Caco-2 (cell line): ENCODE results near the gene FHOD3. TPM values are rescaled to one million over a fixed set of nuclear protein-coding genes. Genes with fewer than 3 reads are reported as not detected.

ENCODE experiments used
- BruUV-seq: library from RNA; stranded (reverse); fragments of 400-500 nt; replicated peaks from 2 replicates; lab custom pipeline; 2021; lab: Mats Ljungman, UMichigan
- CTCF ChIA-PET: fragments of 300-600 bp; sonication (Branson Sonifier 250); formaldehyde crosslinking; loops from one replicate; lab custom pipeline; 2022; ENCODE audit warnings: antibody characterized with exemption; lab: Charles Lee
- POLR2A ChIA-PET: fragments of 300-600 bp; sonication (Branson Sonifier 250); formaldehyde crosslinking; loops from one replicate; lab custom pipeline; 2022; ENCODE audit warnings: antibody characterized with exemption; lab: Charles Lee
- DNase-seq, 2 experiments: peaks; one replicate each; pipeline versions ENCODE4 v3.0.0 to v3.0.0-alpha.2; 2020 to 2022
- H3K27me3 ChIP-seq: replicated peaks from 2 replicates; pipeline ENCODE4 v1.6.0; 2011; ENCODE audit warnings: low read length; ENCODE audit not compliant: control insufficient read depth, insufficient read depth
- H3K36me3 ChIP-seq: 2 replicates; pipeline ENCODE4 v1.5.1; 2011; ENCODE audit warnings: low read length; ENCODE audit not compliant: control insufficient read depth, insufficient read depth
- H3K4me1 ChIP-seq: fragments of 250-450 bp; sonication (Bioruptor Pico); 2 replicates; pipeline ENCODE4 v1.5.1; 2020; ENCODE audit warnings: mild to moderate bottlenecking
- H3K4me3 ChIP-seq: 2 replicates; pipeline ENCODE4 v1.5.1; 2011; ENCODE audit warnings: low read depth, mild to moderate bottlenecking, control low read depth, low read length
- H3K9me3 ChIP-seq: fragments of 250-450 bp; sonication (Bioruptor Pico); 2 replicates; pipeline ENCODE4 v1.5.1; 2020; ENCODE audit warnings: mild to moderate bottlenecking, moderate library complexity
- H3K27ac Mint-ChIP-seq: one replicate; pipeline ENCODE4 v1.8.0; 2022; ENCODE audit warnings: mixed read lengths; ENCODE audit not compliant: unreplicated experiment
- H3K27me3 Mint-ChIP-seq: one replicate; pipeline ENCODE4 v1.8.0; 2022; ENCODE audit warnings: mixed read lengths; ENCODE audit not compliant: insufficient read depth, unreplicated experiment
- H3K36me3 Mint-ChIP-seq: one replicate; pipeline ENCODE4 v1.8.0; 2022; ENCODE audit warnings: mild to moderate bottlenecking, mixed read lengths; ENCODE audit not compliant: insufficient read depth, unreplicated experiment
- H3K4me1 Mint-ChIP-seq: one replicate; pipeline ENCODE4 v1.8.0; 2022; ENCODE audit warnings: low read depth, mixed read lengths; ENCODE audit not compliant: unreplicated experiment
- H3K4me3 Mint-ChIP-seq: one replicate; pipeline ENCODE4 v1.8.0; 2022; ENCODE audit warnings: mild to moderate bottlenecking, moderate library complexity, mixed read lengths; ENCODE audit not compliant: unreplicated experiment
- H3K9me3 Mint-ChIP-seq: one replicate; pipeline ENCODE4 v1.8.0; 2022; ENCODE audit warnings: mixed read lengths; ENCODE audit not compliant: unreplicated experiment
- intact Hi-C: fragments of 100-400 bp; cut with micrococcal nuclease; formaldehyde crosslinking; loops from one replicate; pipeline ENCODE4 v1.10.0; 2022; ENCODE audit not compliant: unreplicated experiment
- total RNA-seq: library from RNA; stranded (reverse); gene quantifications from 2 replicates; pipeline ENCODE4 v1.2.3, GENCODE V29; 2022
- TF ChIP-seq, protein P1 (sequence below), 2 experiments: fragments of 200-600 bp in 1 of 2; IDR thresholded peaks; 1 replicate in 1 of 2; 2 replicates in 1 of 2; pipeline versions ENCODE4 v1.5.1 to v1.8.0; 2011 to 2022; ENCODE audit warnings: antibody characterized with exemption in 1 of 2, control low read depth in 1 of 2, inconsistent platforms in 1 of 2, low read depth in 1 of 2, low read length in 1 of 2, mild to moderate bottlenecking in 1 of 2, moderate library complexity in 1 of 2; ENCODE audit not compliant: insufficient read depth in 1 of 2, severe bottlenecking in 1 of 2, unreplicated experiment in 1 of 2

The FHOD3 gene
- total RNA-seq, 1 experiment from 2014 or later = not detected

DNA sequence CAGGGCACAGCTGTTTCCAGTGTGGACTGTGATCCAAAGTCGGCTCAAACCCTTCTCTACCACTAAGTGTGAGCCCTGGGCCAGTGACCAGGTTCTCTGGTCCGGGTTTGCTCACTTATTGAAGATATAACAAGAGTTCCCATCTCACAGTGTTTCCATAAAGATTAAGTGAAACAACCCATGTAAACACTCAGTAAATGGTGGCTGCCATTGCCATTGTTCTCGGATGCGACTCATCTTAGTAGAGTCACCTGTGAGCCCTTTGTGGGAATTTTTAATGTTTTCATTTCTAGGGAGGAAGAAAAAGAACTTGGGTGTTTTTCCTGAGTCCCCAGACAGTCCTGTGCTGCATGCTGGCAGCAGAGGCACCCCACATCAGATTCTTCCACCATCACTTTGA, 477.9 kb downstream of the FHOD3 start:
- no peaks in the 10 kb centered on the region for H3K27me3 Mint-ChIP-seq

DNA sequence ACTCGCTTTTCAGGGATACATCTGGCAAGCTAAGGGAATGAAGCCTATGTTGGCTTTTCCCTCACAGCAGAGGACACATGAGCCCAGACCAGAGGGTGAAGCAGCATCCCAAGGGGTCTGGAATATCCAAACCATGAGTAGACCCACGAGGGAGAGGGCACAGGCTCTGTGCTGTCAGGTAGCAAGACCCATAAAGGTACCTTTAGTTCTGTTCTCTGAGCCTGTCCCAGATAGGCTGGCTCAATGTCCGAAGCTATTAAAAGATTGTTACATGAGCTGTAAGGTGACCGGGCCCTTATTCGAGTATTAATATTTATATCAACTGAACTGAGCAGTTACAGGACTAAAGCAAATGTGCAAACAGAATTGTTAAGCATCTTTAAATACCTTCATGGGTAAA, 479.1 kb downstream of the FHOD3 start:
- Mint-ChIP-seq H3K4me3 (no peak overlapping the region), H3K27ac (no peak overlapping the region), H3K27me3 (no peaks in the 10 kb centered on the region), H3K36me3 (no peaks in the 10 kb centered on the region), H3K9me3 (no peaks in the 10 kb centered on the region), H3K4me1 (no peaks in the 10 kb centered on the region)
- TF ChIP-seq, protein P1, sequence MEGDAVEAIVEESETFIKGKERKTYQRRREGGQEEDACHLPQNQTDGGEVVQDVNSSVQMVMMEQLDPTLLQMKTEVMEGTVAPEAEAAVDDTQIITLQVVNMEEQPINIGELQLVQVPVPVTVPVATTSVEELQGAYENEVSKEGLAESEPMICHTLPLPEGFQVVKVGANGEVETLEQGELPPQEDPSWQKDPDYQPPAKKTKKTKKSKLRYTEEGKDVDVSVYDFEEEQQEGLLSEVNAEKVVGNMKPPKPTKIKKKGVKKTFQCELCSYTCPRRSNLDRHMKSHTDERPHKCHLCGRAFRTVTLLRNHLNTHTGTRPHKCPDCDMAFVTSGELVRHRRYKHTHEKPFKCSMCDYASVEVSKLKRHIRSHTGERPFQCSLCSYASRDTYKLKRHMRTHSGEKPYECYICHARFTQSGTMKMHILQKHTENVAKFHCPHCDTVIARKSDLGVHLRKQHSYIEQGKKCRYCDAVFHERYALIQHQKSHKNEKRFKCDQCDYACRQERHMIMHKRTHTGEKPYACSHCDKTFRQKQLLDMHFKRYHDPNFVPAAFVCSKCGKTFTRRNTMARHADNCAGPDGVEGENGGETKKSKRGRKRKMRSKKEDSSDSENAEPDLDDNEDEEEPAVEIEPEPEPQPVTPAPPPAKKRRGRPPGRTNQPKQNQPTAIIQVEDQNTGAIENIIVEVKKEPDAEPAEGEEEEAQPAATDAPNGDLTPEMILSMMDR (IDR thresholded peaks at IDR 0.05; ENCODE audit: insufficient read depth in 1 of 2, low read depth in 1 of 2, low read length in 1 of 2, severe bottlenecking in 1 of 2, unreplicated experiment in 1 of 2) = no peak
- no peak for DNase-seq
- H3K4me1 ChIP-seq = no peaks in the 10 kb centered on the region
- H3K4me3 ChIP-seq = no peak overlapping the region
- intact Hi-C loops = no loop called here
- ChIA-PET CTCF (interaction anchor here (0.6 kb wide), 1 partner anchor 30 kb away, joined by 5 read pairs; no protein-coding TSS in a partner anchor), POLR2A (no interaction called here)
- H3K27me3 ChIP-seq = no peaks in the 10 kb centered on the region
- no TSS peak for BruUV-seq
- no peaks in the 10 kb centered on the region for H3K9me3 ChIP-seq
- no peaks in the 10 kb centered on the region for H3K36me3 ChIP-seq

More for the DNA sequence above, 477.9 kb downstream of the FHOD3 start:
- H3K36me3 Mint-ChIP-seq = no peaks in the 10 kb centered on the region
- no peaks in the 10 kb centered on the region for H3K9me3 Mint-ChIP-seq
- POLR2A ChIA-PET = no interaction called here
- no peak overlapping the region for H3K4me3 Mint-ChIP-seq
- TF ChIP-seq, protein P1 (IDR thresholded peaks at IDR 0.05; ENCODE audit: insufficient read depth in 1 of 2, low read depth in 1 of 2, low read length in 1 of 2, severe bottlenecking in 1 of 2, unreplicated experiment in 1 of 2) = no peak
- H3K9me3 ChIP-seq = no peaks in the 10 kb centered on the region
- H3K4me1 Mint-ChIP-seq = no peaks in the 10 kb centered on the region
- H3K27ac Mint-ChIP-seq = no peak overlapping the region
- no peak overlapping the region for H3K4me3 ChIP-seq
- no TSS peak for BruUV-seq
- CTCF ChIA-PET = no interaction called here
- no peaks in the 10 kb centered on the region for H3K4me1 ChIP-seq
- H3K36me3 ChIP-seq = no peaks in the 10 kb centered on the region
- intact Hi-C loops = no loop called here
- no peak for DNase-seq
- H3K27me3 ChIP-seq = no peaks in the 10 kb centered on the region

DNA sequence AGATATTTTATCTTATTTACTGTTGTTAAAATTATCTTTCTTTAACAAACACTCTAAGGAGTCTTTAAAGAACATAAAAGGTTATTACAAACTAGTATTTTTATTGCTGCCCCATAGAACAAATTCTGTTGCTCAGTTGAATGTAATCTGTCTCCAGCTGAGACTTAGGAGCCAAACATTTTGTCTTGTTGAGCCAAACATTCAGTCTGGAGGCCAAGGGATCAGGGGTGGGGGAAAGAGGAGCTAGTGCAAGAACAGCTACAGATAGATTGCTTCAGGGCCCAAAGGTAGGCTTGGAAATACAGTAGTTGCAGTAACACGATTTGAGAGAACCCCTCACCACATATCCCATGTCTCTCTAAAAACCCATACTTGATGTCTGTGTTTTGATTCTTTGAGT, 480.1 kb downstream of the FHOD3 start:
- intact Hi-C loops = no loop called here
- ChIA-PET CTCF (no interaction called here), POLR2A (no interaction called here)
- Mint-ChIP-seq H3K36me3 (no peaks in the 10 kb centered on the region), H3K4me3 (no peak overlapping the region), H3K27ac (no peak overlapping the region), H3K27me3 (no peaks in the 10 kb centered on the region), H3K4me1 (no peaks in the 10 kb centered on the region), H3K9me3 (no peaks in the 10 kb centered on the region)
- Histone ChIP-seq H3K4me3 (no peak overlapping the region), H3K9me3 (no peaks in the 10 kb centered on the region), H3K27me3 (no peaks in the 10 kb centered on the region), H3K36me3 (no peaks in the 10 kb centered on the region), H3K4me1 (no peaks in the 10 kb centered on the region)
- DNase-seq = no peak
- TF ChIP-seq, protein P1 (IDR thresholded peaks at IDR 0.05; ENCODE audit: insufficient read depth in 1 of 2, low read depth in 1 of 2, low read length in 1 of 2, severe bottlenecking in 1 of 2, unreplicated experiment in 1 of 2) = no peak
- BruUV-seq = no TSS peak
